Neural progenitor cell (in vitro differentiated cells): ENCODE data around the gene CA5A.

Experiments
- EZH2 ChIP-seq: fragments of 200-600 bp; sonication (generic); IDR thresholded peaks from 2 replicates; pipeline ENCODE4 v1.6.1; 2017; ENCODE audit warnings: antibody characterized with exemption, mild to moderate bottlenecking, moderate library complexity
- EZH2phosphoT487 ChIP-seq: fragments of 200-600 bp; sonication (generic); IDR thresholded peaks from 2 replicates; pipeline ENCODE4 v1.6.1; 2017; ENCODE audit warnings: antibody characterized with exemption
- TF ChIP-seq, protein P1 (sequence below): fragments of 200-600 bp; sonication (generic); IDR thresholded peaks from 2 replicates; pipeline ENCODE4 v1.5.1; 2017; ENCODE audit warnings: antibody characterized with exemption, mild to moderate bottlenecking

DNA sequence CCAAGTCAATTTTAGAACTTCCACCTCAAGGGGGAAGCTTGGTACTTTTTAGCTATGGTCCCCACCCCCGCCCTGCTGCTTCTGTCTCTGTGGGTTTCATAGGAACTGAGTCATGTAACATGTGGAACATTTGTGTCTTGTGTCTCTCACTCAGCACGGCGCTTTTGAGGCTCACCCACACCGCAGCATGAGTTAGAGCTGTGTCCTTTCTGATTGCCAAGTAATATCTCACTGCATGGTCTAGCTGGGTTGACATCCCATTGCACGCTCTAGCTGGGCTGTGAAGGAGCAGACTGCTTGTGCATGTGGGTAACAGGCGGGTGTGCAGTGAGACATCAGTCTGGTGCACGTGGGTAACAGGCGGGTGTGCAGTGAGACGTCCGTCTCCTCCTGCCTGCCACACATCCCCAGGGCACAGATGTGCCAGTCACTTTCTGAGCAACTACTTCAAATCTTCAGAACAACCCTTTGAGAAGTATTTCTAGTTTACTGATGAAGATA lies 40.6 kb downstream of the CA5A start:
- TF ChIP-seq, protein P1, sequence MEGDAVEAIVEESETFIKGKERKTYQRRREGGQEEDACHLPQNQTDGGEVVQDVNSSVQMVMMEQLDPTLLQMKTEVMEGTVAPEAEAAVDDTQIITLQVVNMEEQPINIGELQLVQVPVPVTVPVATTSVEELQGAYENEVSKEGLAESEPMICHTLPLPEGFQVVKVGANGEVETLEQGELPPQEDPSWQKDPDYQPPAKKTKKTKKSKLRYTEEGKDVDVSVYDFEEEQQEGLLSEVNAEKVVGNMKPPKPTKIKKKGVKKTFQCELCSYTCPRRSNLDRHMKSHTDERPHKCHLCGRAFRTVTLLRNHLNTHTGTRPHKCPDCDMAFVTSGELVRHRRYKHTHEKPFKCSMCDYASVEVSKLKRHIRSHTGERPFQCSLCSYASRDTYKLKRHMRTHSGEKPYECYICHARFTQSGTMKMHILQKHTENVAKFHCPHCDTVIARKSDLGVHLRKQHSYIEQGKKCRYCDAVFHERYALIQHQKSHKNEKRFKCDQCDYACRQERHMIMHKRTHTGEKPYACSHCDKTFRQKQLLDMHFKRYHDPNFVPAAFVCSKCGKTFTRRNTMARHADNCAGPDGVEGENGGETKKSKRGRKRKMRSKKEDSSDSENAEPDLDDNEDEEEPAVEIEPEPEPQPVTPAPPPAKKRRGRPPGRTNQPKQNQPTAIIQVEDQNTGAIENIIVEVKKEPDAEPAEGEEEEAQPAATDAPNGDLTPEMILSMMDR = no peak
- no peak for TF ChIP-seq EZH2
- no peak for TF ChIP-seq EZH2phosphoT487
